HG03066 (cell line): ENCODE results near the gene PRKN.
A peak's percentile ranks its signal among the peaks of the same experiment; 100 is the strongest.

Source experiments
- ATAC-seq: cut with Tn5 transposase; IDR thresholded peaks from one replicate; pipeline ENCODE4 v1.9.1; 2021; ENCODE audit warnings: low read depth; ENCODE audit not compliant: unreplicated experiment

Gene PRKN

GRCh38 chr6:162727322-162728182 is at the start of gene PRKN, which contains the start of gene PACRG:
PRKN (minus strand) TSS chr6:162727766.
PACRG (plus strand) TSS chr6:162727974.
- ATAC-seq = peak; percentile 96

- ATAC-seq = no peak
These were observed 49.5 kb upstream of the PRKN start for GRCh38 chr6:162777091-162777490.

GRCh38 chr6:162773996-162774395 is 46.4 kb upstream of the PRKN start:
- no peak for ATAC-seq

- ATAC-seq = no peak
These were observed 44.9 kb upstream of the PRKN start for GRCh38 chr6:162772466-162772865.

GRCh38 chr6:162770955-162771354 is 43.4 kb upstream of the PRKN start:
- no peak for ATAC-seq

GRCh38 chr6:162770136-162770535 is 42.6 kb upstream of the PRKN start:
- no peak for ATAC-seq

GRCh38 chr6:162753775-162754174 is 26.2 kb upstream of the PRKN start:
- ATAC-seq = no peak

- ATAC-seq = no peak
These were observed 23.8 kb upstream of the PRKN start for GRCh38 chr6:162751211-162751859.

- no peak for ATAC-seq
These were observed 23.2 kb upstream of the PRKN start for GRCh38 chr6:162750776-162751175.

- ATAC-seq = no peak
These were observed 9.4 kb upstream of the PRKN start for GRCh38 chr6:162736961-162737360.

- no peak for ATAC-seq
These were observed 5.9 kb upstream of the PRKN start for GRCh38 chr6:162733489-162733888.

- ATAC-seq = no peak
These were observed 2.9 kb upstream of the PRKN start for GRCh38 chr6:162730502-162730901.

GRCh38 chr6:162728706-162729105 is 1.1 kb upstream of the PRKN start:
- ATAC-seq = no peak

GRCh38 chr6:162728197-162728596 is 631 bp upstream of the PRKN start:
- ATAC-seq = no peak

GRCh38 chr6:162726947-162727321 is 632 bp downstream of the PRKN start:
- ATAC-seq = peak; percentile 9

GRCh38 chr6:162722633-162723032 is 4.9 kb downstream of the PRKN start:
- ATAC-seq = no peak

- ATAC-seq = no peak
These were observed 5.3 kb downstream of the PRKN start for GRCh38 chr6:162722226-162722625.

GRCh38 chr6:162721404-162721687 is 6.2 kb downstream of the PRKN start:
- no peak for ATAC-seq

GRCh38 chr6:162719528-162719927 is 8.0 kb downstream of the PRKN start:
- no peak for ATAC-seq

GRCh38 chr6:162715601-162716000 is 12.0 kb downstream of the PRKN start:
- ATAC-seq = no peak

- no peak for ATAC-seq
These were observed 13.4 kb downstream of the PRKN start for GRCh38 chr6:162713974-162714780.
